ENCODE data around the gene UBXN11. TPM values are rescaled to one million over a fixed set of nuclear protein-coding genes. Genes with fewer than 3 reads are reported as not detected.
A peak's percentile ranks its signal among the peaks of the same experiment; 100 is the strongest.

Gene UBXN11
- total and polyA plus RNA-seq, 5 donors from 2014 or later: 8.1 to 30.8 (median 11.5) TPM

- Mint-ChIP-seq H3K27me3 (no peaks in the 10 kb centered on the region), H3K36me3 (peaks cover 24% of the 10 kb centered on the region), H3K4me3 (peak overlapping the region in 1 of 4 donors; percentile 88), H3K27ac (peak overlapping the region; percentile 82 to 99 (median 90)), H3K4me1 (peaks cover 14 to 60% (median 41%) of the 10 kb centered on the region in 4 donors), H3K9me3 (no peaks in the 10 kb centered on the region)
- DNase-seq (no peak), ATAC-seq (ENCODE audit: low read depth in 2 of 2) (no peak)
- no peak overlapping the region for H3K4me3 ChIP-seq (ENCODE audit: low read depth, low read length)
- peaks cover 67% of the 10 kb centered on the region for H3K4me1 ChIP-seq (ENCODE audit: control insufficient read depth, insufficient read depth, low read length, poor library complexity, severe bottlenecking)
- peaks cover 21% of the 10 kb centered on the region for H3K36me3 ChIP-seq (ENCODE audit: control insufficient read depth, insufficient read depth, low read length)
- no peaks in the 10 kb centered on the region for H3K9me3 ChIP-seq (ENCODE audit: control insufficient read depth in 2 of 2, low read length in 2 of 2)
- H3K27me3 ChIP-seq (ENCODE audit: control insufficient read depth, insufficient read depth, low read length): no peaks in the 10 kb centered on the region
- peak overlapping the region; percentile 93 for H3K27ac ChIP-seq (ENCODE audit: insufficient read depth, low read length, poor library complexity, severe bottlenecking)
Observed at GRCh38 chr1:26277261-26277661, 29.2 kb downstream of the UBXN11 start.

GRCh38 chr1:26276432-26276838 lies 30.0 kb downstream of the UBXN11 start:
- H3K4me1 Mint-ChIP-seq: peaks cover 14 to 53% (median 36%) of the 10 kb centered on the region in 4 donors
- peak overlapping the region; percentile 35 for H3K4me3 ChIP-seq (ENCODE audit: low read depth, low read length)
- H3K4me3 Mint-ChIP-seq: peak overlapping the region in 3 of 4 donors; percentile 28 to 80 (median 79)
- no peaks in the 10 kb centered on the region for H3K9me3 Mint-ChIP-seq
- H3K36me3 ChIP-seq (ENCODE audit: control insufficient read depth, insufficient read depth, low read length): peaks cover 22% of the 10 kb centered on the region
- peaks cover 59% of the 10 kb centered on the region for H3K4me1 ChIP-seq (ENCODE audit: control insufficient read depth, insufficient read depth, low read length, poor library complexity, severe bottlenecking)
- H3K27ac ChIP-seq (ENCODE audit: insufficient read depth, low read length, poor library complexity, severe bottlenecking): peak overlapping the region; percentile 93
- ATAC-seq (ENCODE audit: low read depth in 2 of 2) (peak in 1 of 2 donors; percentile 75), DNase-seq (no peak)
- H3K9me3 ChIP-seq (ENCODE audit: control insufficient read depth in 2 of 2, low read length in 2 of 2): no peaks in the 10 kb centered on the region
- H3K27ac Mint-ChIP-seq: peak overlapping the region; percentile 82 to 99 (median 90)
- H3K27me3 ChIP-seq (ENCODE audit: control insufficient read depth, insufficient read depth, low read length): no peaks in the 10 kb centered on the region
- no peaks in the 10 kb centered on the region for H3K27me3 Mint-ChIP-seq
- H3K36me3 Mint-ChIP-seq: peaks cover 25% of the 10 kb centered on the region

GRCh38 chr1:26275580-26276431 lies 30.6 kb downstream of the UBXN11 start:
- DNase-seq (peak; percentile 66 to 87 (median 71)), ATAC-seq (ENCODE audit: low read depth in 2 of 2) (peak; percentile 26 to 69)
- Histone ChIP-seq H3K27me3 (ENCODE audit: control insufficient read depth, insufficient read depth, low read length) (no peaks in the 10 kb centered on the region), H3K9me3 (ENCODE audit: control insufficient read depth in 2 of 2, low read length in 2 of 2) (no peaks in the 10 kb centered on the region), H3K4me1 (ENCODE audit: control insufficient read depth, insufficient read depth, low read length, poor library complexity, severe bottlenecking) (peaks cover 53% of the 10 kb centered on the region), H3K4me3 (ENCODE audit: low read depth, low read length) (peak overlapping the region; percentile 35), H3K27ac (ENCODE audit: insufficient read depth, low read length, poor library complexity, severe bottlenecking) (peak overlapping the region; percentile 93), H3K36me3 (ENCODE audit: control insufficient read depth, insufficient read depth, low read length) (peaks cover 23% of the 10 kb centered on the region)
- H3K9me3 Mint-ChIP-seq: no peaks in the 10 kb centered on the region
- H3K27me3 Mint-ChIP-seq: no peaks in the 10 kb centered on the region
- H3K27ac Mint-ChIP-seq: peak overlapping the region; percentile 82 to 99 (median 90)
- H3K4me1 Mint-ChIP-seq: peaks cover 14 to 47% (median 30%) of the 10 kb centered on the region in 4 donors
- peak overlapping the region; percentile 69 to 86 (median 82) for H3K4me3 Mint-ChIP-seq
- H3K36me3 Mint-ChIP-seq: peaks cover 24% of the 10 kb centered on the region

- Mint-ChIP-seq H3K4me3 (no peak overlapping the region), H3K27me3 (no peaks in the 10 kb centered on the region)
- DNase-seq: no peak
Observed at GRCh38 chr1:26274801-26275425, 31.5 kb downstream of the UBXN11 start.

GRCh38 chr1:26269198-26269550 lies 37.3 kb downstream of the UBXN11 start:
- Mint-ChIP-seq H3K4me1 (peaks cover 0 to 6% (median 3%) of the 10 kb centered on the region in 4 donors), H3K36me3 (peaks cover 62% of the 10 kb centered on the region), H3K27me3 (no peaks in the 10 kb centered on the region), H3K27ac (peak overlapping the region in 1 of 3 donors; percentile 34), H3K9me3 (peaks cover 0 to 15% (median 3%) of the 10 kb centered on the region in 7 donors), H3K4me3 (no peak overlapping the region)
- Histone ChIP-seq H3K27ac (ENCODE audit: insufficient read depth, low read length, poor library complexity, severe bottlenecking) (no peak overlapping the region), H3K36me3 (ENCODE audit: control insufficient read depth, insufficient read depth, low read length) (peaks cover 47% of the 10 kb centered on the region), H3K9me3 (ENCODE audit: control insufficient read depth in 2 of 2, low read length in 2 of 2) (peaks cover 9 to 15% of the 10 kb centered on the region in 2 experiments), H3K27me3 (ENCODE audit: control insufficient read depth, insufficient read depth, low read length) (no peaks in the 10 kb centered on the region), H3K4me3 (ENCODE audit: low read depth, low read length) (no peak overlapping the region), H3K4me1 (ENCODE audit: control insufficient read depth, insufficient read depth, low read length, poor library complexity, severe bottlenecking) (no peaks in the 10 kb centered on the region)
- no peak for ATAC-seq (ENCODE audit: low read depth in 2 of 2)
- DNase-seq: no peak

More at GRCh38 chr1:26274801-26275425, 31.5 kb downstream of the UBXN11 start:
- Mint-ChIP-seq H3K36me3 (peaks cover 26% of the 10 kb centered on the region), H3K27ac (no peak overlapping the region), H3K4me1 (peaks cover 14 to 44% (median 30%) of the 10 kb centered on the region in 4 donors), H3K9me3 (no peaks in the 10 kb centered on the region)
- Histone ChIP-seq H3K4me1 (ENCODE audit: control insufficient read depth, insufficient read depth, low read length, poor library complexity, severe bottlenecking) (peaks cover 45% of the 10 kb centered on the region), H3K4me3 (ENCODE audit: low read depth, low read length) (no peak overlapping the region), H3K27me3 (ENCODE audit: control insufficient read depth, insufficient read depth, low read length) (no peaks in the 10 kb centered on the region), H3K36me3 (ENCODE audit: control insufficient read depth, insufficient read depth, low read length) (peaks cover 31% of the 10 kb centered on the region), H3K9me3 (ENCODE audit: control insufficient read depth in 2 of 2, low read length in 2 of 2) (no peaks in the 10 kb centered on the region), H3K27ac (ENCODE audit: insufficient read depth, low read length, poor library complexity, severe bottlenecking) (no peak overlapping the region)
- no peak for ATAC-seq (ENCODE audit: low read depth in 2 of 2)

- H3K4me3 ChIP-seq (ENCODE audit: low read depth, low read length): no peak overlapping the region
- Mint-ChIP-seq H3K36me3 (peaks cover 67% of the 10 kb centered on the region), H3K9me3 (peaks cover 0 to 15% (median 3%) of the 10 kb centered on the region in 7 donors), H3K27me3 (no peaks in the 10 kb centered on the region), H3K27ac (peak overlapping the region in 2 of 3 donors; percentile 15 to 34), H3K4me1 (peaks cover 0 to 6% (median 3%) of the 10 kb centered on the region in 4 donors), H3K4me3 (no peak overlapping the region)
- peaks cover 9 to 15% of the 10 kb centered on the region in 2 experiments for H3K9me3 ChIP-seq (ENCODE audit: control insufficient read depth in 2 of 2, low read length in 2 of 2)
- ATAC-seq (ENCODE audit: low read depth in 2 of 2) (no peak), DNase-seq (no peak)
- no peaks in the 10 kb centered on the region for H3K4me1 ChIP-seq (ENCODE audit: control insufficient read depth, insufficient read depth, low read length, poor library complexity, severe bottlenecking)
- no peak overlapping the region for H3K27ac ChIP-seq (ENCODE audit: insufficient read depth, low read length, poor library complexity, severe bottlenecking)
- H3K36me3 ChIP-seq (ENCODE audit: control insufficient read depth, insufficient read depth, low read length): peaks cover 53% of the 10 kb centered on the region
- no peaks in the 10 kb centered on the region for H3K27me3 ChIP-seq (ENCODE audit: control insufficient read depth, insufficient read depth, low read length)
Observed at GRCh38 chr1:26268290-26269197, 37.9 kb downstream of the UBXN11 start.

GRCh38 chr1:26265405-26265804 lies 41.0 kb downstream of the UBXN11 start:
- Mint-ChIP-seq H3K4me1 (peaks cover 0 to 6% (median 4%) of the 10 kb centered on the region in 4 donors), H3K27me3 (no peaks in the 10 kb centered on the region), H3K36me3 (peaks cover 64% of the 10 kb centered on the region), H3K4me3 (no peak overlapping the region), H3K9me3 (peaks cover 0 to 15% (median 3%) of the 10 kb centered on the region in 7 donors), H3K27ac (no peak overlapping the region)
- Histone ChIP-seq H3K27me3 (ENCODE audit: control insufficient read depth, insufficient read depth, low read length) (no peaks in the 10 kb centered on the region), H3K27ac (ENCODE audit: insufficient read depth, low read length, poor library complexity, severe bottlenecking) (no peak overlapping the region), H3K4me1 (ENCODE audit: control insufficient read depth, insufficient read depth, low read length, poor library complexity, severe bottlenecking) (no peaks in the 10 kb centered on the region), H3K36me3 (ENCODE audit: control insufficient read depth, insufficient read depth, low read length) (peaks cover 45% of the 10 kb centered on the region), H3K4me3 (ENCODE audit: low read depth, low read length) (no peak overlapping the region), H3K9me3 (ENCODE audit: control insufficient read depth in 2 of 2, low read length in 2 of 2) (peaks cover 9 to 15% of the 10 kb centered on the region in 2 experiments)
- ATAC-seq (ENCODE audit: low read depth in 2 of 2): no peak
- no peak for DNase-seq
